Measurements from ENCODE around the gene S100A11. TPM values are rescaled to one million over a fixed set of nuclear protein-coding genes. Genes with fewer than 3 reads are reported as not detected.

Gene S100A11
- 109 and 145 TPM in 2 replicates for total RNA-seq

GRCh38 chr1:152036267-152037216, at the start of gene S100A11:
S100A11 (minus strand) TSS chr1:152037004; CDS start chr1:152036915, 89 bp downstream.

DNA sequence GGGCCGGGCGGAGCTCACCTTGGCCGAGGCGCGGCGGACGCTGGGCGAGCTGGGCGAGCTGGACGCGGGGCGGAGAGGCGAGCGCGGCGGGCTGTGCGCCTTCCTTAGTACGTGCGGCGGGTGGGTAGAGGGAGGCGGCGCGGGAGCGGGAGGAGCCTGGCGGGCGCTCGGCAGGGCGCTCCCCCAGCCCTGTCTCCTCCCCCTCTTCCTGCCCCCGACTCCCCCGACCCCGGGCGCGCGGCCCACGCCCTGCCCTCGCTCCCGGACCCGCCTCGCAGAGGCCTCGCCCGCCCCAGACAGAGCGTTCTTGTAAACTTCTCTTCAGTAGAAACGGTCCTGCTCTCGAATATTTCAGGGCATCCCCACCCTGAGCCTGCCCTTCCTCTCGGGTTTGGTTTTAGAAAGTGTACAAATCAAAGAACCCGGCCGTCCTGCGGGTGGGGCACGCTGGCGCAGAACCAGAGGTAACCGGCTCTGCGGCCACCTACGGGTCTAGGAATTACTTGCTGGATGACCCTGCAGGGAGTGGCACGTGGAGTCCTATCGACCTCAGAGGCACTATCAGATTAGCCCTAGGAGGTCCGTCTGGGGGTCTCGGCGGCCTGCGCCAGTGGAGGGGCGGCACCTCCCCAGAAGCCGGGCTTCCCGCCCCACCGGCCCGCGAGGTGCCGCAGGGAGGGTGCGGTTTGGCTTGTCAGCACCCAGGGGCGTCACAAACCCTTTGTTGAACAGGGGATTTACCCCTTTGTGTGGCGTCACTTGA, 42.9 kb downstream of the S100A11 start, which contains the start of gene S100A10:
TSS of gene S100A10 (minus strand) at position 126 of the 763 bp plus-strand sequence. CDS start 7,629 bp downstream, outside the sequence.

Small RNA genes lying within 50 kb of the gene (small RNA-seq; reads per million reads assigned to genes)
- gene SPTLC1P4, result not detected

Other genes with a start within 250 kb of the S100A11 start
- gene TDRKH, start 246.5 kb downstream of the S100A11 start, total RNA-seq, result 5.7 and 14.9 TPM in 2 replicates
- gene LINGO4, start 231.6 kb downstream of the S100A11 start, total RNA-seq, result not detected in 2 replicates
- gene RORC, start 205.2 kb downstream of the S100A11 start, total RNA-seq, result 0.13 TPM in 1 of 2 replicates, not detected in the other
- 0.07 TPM in 1 of 2 replicates, not detected in the other for gene C2CD4D, start 197.2 kb downstream of the S100A11 start, total RNA-seq
- gene THEM5, start 183.3 kb downstream of the S100A11 start, total RNA-seq, result not detected in 2 replicates
- 26.9 and 39.4 TPM in 2 replicates for gene THEM4, start 127.5 kb downstream of the S100A11 start, total RNA-seq
- gene S100A10, start 43.1 kb downstream of the S100A11 start, total RNA-seq, result 234 and 247 TPM in 2 replicates
- gene TCHHL1, start 52.1 kb upstream of the S100A11 start, total RNA-seq, result not detected in 2 replicates
- under 0.01 TPM in 2 replicates for gene TCHH, start 78.4 kb upstream of the S100A11 start, total RNA-seq
- not detected in 2 replicates for gene RPTN, start 122.2 kb upstream of the S100A11 start, total RNA-seq
- gene HRNR, start 187.2 kb upstream of the S100A11 start, total RNA-seq, result not detected in 2 replicates

Measured in thoracic aorta endothelial cell (primary cell).